ENCODE data around the gene AMOT. TPM values are rescaled to one million over a fixed set of nuclear protein-coding genes. Genes with fewer than 3 reads are reported as not detected.

AMOT gene
- total and polyA plus RNA-seq, 2 experiments from 2014 or later: 52.1 to 93.3 TPM

- Histone ChIP-seq H4K20me1 (ENCODE audit: insufficient read depth, poor library complexity, severe bottlenecking) (no peaks in the 10 kb centered on the region), H3K27me3 (no peaks in the 10 kb centered on the region), H3K27ac (no peak overlapping the region), H3K79me2 (no peaks in the 10 kb centered on the region), H3K9me2 (replicated peaks; ENCODE audit: insufficient read depth) (no peaks in the 10 kb centered on the region), H3K4me2 (no peak overlapping the region), H3K36me3 (replicated peaks; ENCODE audit: insufficient read depth, low read depth) (peaks cover 9% of the 10 kb centered on the region), H3K4me3 (no peak overlapping the region), H2AFZ (no peak overlapping the region), H3K4me1 (ENCODE audit: insufficient read depth) (no peaks in the 10 kb centered on the region), H3K9me3 (ENCODE audit: low read depth) (no peaks in the 10 kb centered on the region)
- TF ChIP-seq, protein P1, sequence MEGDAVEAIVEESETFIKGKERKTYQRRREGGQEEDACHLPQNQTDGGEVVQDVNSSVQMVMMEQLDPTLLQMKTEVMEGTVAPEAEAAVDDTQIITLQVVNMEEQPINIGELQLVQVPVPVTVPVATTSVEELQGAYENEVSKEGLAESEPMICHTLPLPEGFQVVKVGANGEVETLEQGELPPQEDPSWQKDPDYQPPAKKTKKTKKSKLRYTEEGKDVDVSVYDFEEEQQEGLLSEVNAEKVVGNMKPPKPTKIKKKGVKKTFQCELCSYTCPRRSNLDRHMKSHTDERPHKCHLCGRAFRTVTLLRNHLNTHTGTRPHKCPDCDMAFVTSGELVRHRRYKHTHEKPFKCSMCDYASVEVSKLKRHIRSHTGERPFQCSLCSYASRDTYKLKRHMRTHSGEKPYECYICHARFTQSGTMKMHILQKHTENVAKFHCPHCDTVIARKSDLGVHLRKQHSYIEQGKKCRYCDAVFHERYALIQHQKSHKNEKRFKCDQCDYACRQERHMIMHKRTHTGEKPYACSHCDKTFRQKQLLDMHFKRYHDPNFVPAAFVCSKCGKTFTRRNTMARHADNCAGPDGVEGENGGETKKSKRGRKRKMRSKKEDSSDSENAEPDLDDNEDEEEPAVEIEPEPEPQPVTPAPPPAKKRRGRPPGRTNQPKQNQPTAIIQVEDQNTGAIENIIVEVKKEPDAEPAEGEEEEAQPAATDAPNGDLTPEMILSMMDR (IDR thresholded peaks at IDR 0.05; ENCODE audit: poor library complexity): no peak
- TF ChIP-seq EZH2phosphoT487 (IDR thresholded peaks at IDR 0.05; ENCODE audit: low read depth, severe bottlenecking, unreplicated experiment) (no peak), EZH2 (IDR thresholded peaks at IDR 0.05; ENCODE audit: borderline replicate concordance) (no peak)
- WGBS (ENCODE audit: low lambda C conversion rate, missing lambda C conversion rate): 84% methylated on average over 10 of the region's 10 CpGs
- DNase-seq (ENCODE audit: low spot score): no peak
These were observed 65.9 kb downstream of the AMOT start for GRCh38 chrX:112774651-112775293.

DNA sequence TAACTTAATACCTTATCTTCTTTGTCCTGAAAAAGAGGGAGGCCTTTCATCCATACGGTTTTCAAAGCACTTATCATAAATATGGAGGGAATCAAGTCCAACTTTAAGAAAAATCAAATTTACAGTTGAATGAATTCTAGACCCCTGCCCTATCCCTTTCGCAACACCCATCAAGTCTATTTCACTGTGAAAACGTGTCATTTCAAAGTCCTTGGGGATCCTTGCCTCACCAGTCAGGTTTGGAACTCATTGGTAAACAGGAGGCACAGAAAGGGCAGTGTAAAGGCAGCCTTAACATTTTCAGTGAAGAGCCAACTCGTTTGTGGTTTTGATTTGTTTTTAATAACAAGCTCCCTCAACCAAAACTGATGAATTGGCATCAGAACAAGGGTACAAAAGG lies 66.5 kb downstream of the AMOT start:
- Histone ChIP-seq H3K79me2 (no peaks in the 10 kb centered on the region), H3K9me3 (ENCODE audit: low read depth) (no peaks in the 10 kb centered on the region), H3K4me1 (ENCODE audit: insufficient read depth) (no peaks in the 10 kb centered on the region), H2AFZ (no peak overlapping the region), H3K36me3 (replicated peaks; ENCODE audit: insufficient read depth, low read depth) (peaks cover 9% of the 10 kb centered on the region), H3K4me2 (no peak overlapping the region), H3K9me2 (replicated peaks; ENCODE audit: insufficient read depth) (no peaks in the 10 kb centered on the region), H3K4me3 (no peak overlapping the region), H4K20me1 (ENCODE audit: insufficient read depth, poor library complexity, severe bottlenecking) (no peaks in the 10 kb centered on the region), H3K27me3 (no peaks in the 10 kb centered on the region), H3K27ac (no peak overlapping the region)
- WGBS (ENCODE audit: low lambda C conversion rate, missing lambda C conversion rate): 83% methylated on average over 4 of the region's 4 CpGs
- no peak for DNase-seq (ENCODE audit: low spot score)
- TF ChIP-seq, protein P1 (IDR thresholded peaks at IDR 0.05; ENCODE audit: poor library complexity): no peak
- no peak for TF ChIP-seq EZH2phosphoT487 (IDR thresholded peaks at IDR 0.05; ENCODE audit: low read depth, severe bottlenecking, unreplicated experiment)
- TF ChIP-seq EZH2 (IDR thresholded peaks at IDR 0.05; ENCODE audit: borderline replicate concordance): no peak

DNA sequence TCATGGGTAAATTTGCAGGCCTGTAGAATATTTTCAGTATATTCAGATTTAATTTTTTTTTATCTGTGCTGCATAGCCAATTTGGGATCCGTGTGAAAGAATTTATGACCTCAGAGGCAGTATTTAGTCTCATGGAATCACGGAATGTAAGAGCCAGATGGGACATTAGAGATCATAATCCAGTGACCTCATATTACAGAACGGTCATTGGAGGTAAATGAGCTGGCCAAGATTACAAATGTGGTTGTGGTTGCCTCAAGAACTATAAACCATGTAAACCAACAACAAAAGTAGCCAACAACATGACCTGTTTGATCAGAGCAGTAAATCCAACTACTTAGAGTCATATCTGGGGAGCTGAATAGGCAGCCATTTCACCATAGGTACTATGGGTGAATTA lies 71.6 kb downstream of the AMOT start:
- 91% methylated on average over 3 of the region's 3 CpGs for WGBS (ENCODE audit: low lambda C conversion rate, missing lambda C conversion rate)
- no peak for DNase-seq (ENCODE audit: low spot score)
- H3K36me3 ChIP-seq (replicated peaks; ENCODE audit: insufficient read depth, low read depth): no peaks in the 10 kb centered on the region
- H3K4me1 ChIP-seq (ENCODE audit: insufficient read depth): no peaks in the 10 kb centered on the region
- no peaks in the 10 kb centered on the region for H3K9me2 ChIP-seq (replicated peaks; ENCODE audit: insufficient read depth)
- H2AFZ ChIP-seq: no peak overlapping the region
- H3K27ac ChIP-seq: no peak overlapping the region
- H3K4me3 ChIP-seq: no peak overlapping the region
- H3K27me3 ChIP-seq: no peaks in the 10 kb centered on the region
- TF ChIP-seq EZH2phosphoT487 (IDR thresholded peaks at IDR 0.05; ENCODE audit: low read depth, severe bottlenecking, unreplicated experiment): no peak
- no peak for TF ChIP-seq EZH2 (IDR thresholded peaks at IDR 0.05; ENCODE audit: borderline replicate concordance)
- TF ChIP-seq, protein P1 (IDR thresholded peaks at IDR 0.05; ENCODE audit: poor library complexity): no peak
- H4K20me1 ChIP-seq (ENCODE audit: insufficient read depth, poor library complexity, severe bottlenecking): no peaks in the 10 kb centered on the region
- H3K9me3 ChIP-seq (ENCODE audit: low read depth): no peaks in the 10 kb centered on the region
- H3K4me2 ChIP-seq: no peak overlapping the region
- H3K79me2 ChIP-seq: no peaks in the 10 kb centered on the region
